Type B pancreatic cell (in vitro differentiated cells): Measurements from ENCODE around the gene TSEN2. TPM values are rescaled to one million over a fixed set of nuclear protein-coding genes. Genes with fewer than 3 reads are reported as not detected.

ENCODE experiments used
- DNase-seq: peaks from one replicate; pipeline ENCODE4 v3.0.0; 2021; ENCODE audit warnings: mixed read lengths; ENCODE audit not compliant: unreplicated experiment; ENCODE audit errors: extremely low spot score
- H3K27ac Mint-ChIP-seq: 2 replicates; pipeline ENCODE4 v1.8.0; 2021; ENCODE audit warnings: mild to moderate bottlenecking, mixed read lengths
- H3K27me3 Mint-ChIP-seq: 2 replicates; pipeline ENCODE4 v1.8.0; 2021; ENCODE audit warnings: mixed read lengths
- H3K36me3 Mint-ChIP-seq: 2 replicates; pipeline ENCODE4 v1.8.0; 2021; ENCODE audit warnings: mixed read lengths
- H3K4me1 Mint-ChIP-seq: one replicate; pipeline ENCODE4 v1.8.0; 2021; ENCODE audit warnings: mixed read lengths; ENCODE audit not compliant: unreplicated experiment
- H3K4me3 Mint-ChIP-seq: 2 replicates; pipeline ENCODE4 v1.8.0; 2021; ENCODE audit warnings: mild to moderate bottlenecking, mixed read lengths
- H3K9me3 Mint-ChIP-seq: 2 replicates; pipeline ENCODE4 v1.8.0; 2021; ENCODE audit warnings: mixed read lengths
- total RNA-seq: library from RNA; stranded (reverse); gene quantifications from 2 replicates; pipeline ENCODE4 v1.2.1, GENCODE V29; 2021; ENCODE audit warnings: low replicate concordance
- TF ChIP-seq, protein P1 (sequence below): fragments of 200-600 bp; sonication (generic); conservative IDR thresholded peaks from 2 replicates; pipeline ENCODE4 v1.5.0; 2021; ENCODE audit warnings: antibody characterized with exemption, mild to moderate bottlenecking

TSEN2 gene
- total RNA-seq, 1 donor from 2014 or later, result 27.7 TPM

GRCh38 chr3:12489368-12489767 lies 5.1 kb downstream of the TSEN2 start:
- no peaks in the 10 kb centered on the region for H3K27me3 Mint-ChIP-seq
- TF ChIP-seq, protein P1, sequence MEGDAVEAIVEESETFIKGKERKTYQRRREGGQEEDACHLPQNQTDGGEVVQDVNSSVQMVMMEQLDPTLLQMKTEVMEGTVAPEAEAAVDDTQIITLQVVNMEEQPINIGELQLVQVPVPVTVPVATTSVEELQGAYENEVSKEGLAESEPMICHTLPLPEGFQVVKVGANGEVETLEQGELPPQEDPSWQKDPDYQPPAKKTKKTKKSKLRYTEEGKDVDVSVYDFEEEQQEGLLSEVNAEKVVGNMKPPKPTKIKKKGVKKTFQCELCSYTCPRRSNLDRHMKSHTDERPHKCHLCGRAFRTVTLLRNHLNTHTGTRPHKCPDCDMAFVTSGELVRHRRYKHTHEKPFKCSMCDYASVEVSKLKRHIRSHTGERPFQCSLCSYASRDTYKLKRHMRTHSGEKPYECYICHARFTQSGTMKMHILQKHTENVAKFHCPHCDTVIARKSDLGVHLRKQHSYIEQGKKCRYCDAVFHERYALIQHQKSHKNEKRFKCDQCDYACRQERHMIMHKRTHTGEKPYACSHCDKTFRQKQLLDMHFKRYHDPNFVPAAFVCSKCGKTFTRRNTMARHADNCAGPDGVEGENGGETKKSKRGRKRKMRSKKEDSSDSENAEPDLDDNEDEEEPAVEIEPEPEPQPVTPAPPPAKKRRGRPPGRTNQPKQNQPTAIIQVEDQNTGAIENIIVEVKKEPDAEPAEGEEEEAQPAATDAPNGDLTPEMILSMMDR, result no peak
- peaks cover 28% of the 10 kb centered on the region for H3K4me1 Mint-ChIP-seq
- peaks cover 14% of the 10 kb centered on the region for H3K36me3 Mint-ChIP-seq
- no peak overlapping the region for H3K4me3 Mint-ChIP-seq
- DNase-seq, result no peak
- no peak overlapping the region for H3K27ac Mint-ChIP-seq
- no peaks in the 10 kb centered on the region for H3K9me3 Mint-ChIP-seq

- H3K9me3 Mint-ChIP-seq, result no peaks in the 10 kb centered on the region
- no peak overlapping the region for H3K27ac Mint-ChIP-seq
- H3K4me3 Mint-ChIP-seq, result no peak overlapping the region
These were observed 5.6 kb downstream of the TSEN2 start for GRCh38 chr3:12489832-12490231.

GRCh38 chr3:12490547-12490946 lies 6.3 kb downstream of the TSEN2 start:
- Mint-ChIP-seq H3K27me3 (no peaks in the 10 kb centered on the region), H3K4me1 (peaks cover 18% of the 10 kb centered on the region), H3K9me3 (no peaks in the 10 kb centered on the region), H3K36me3 (peaks cover 14% of the 10 kb centered on the region), H3K27ac (no peak overlapping the region), H3K4me3 (no peak overlapping the region)
- no peak for DNase-seq
- TF ChIP-seq, protein P1, result no peak

More at GRCh38 chr3:12489832-12490231, 5.6 kb downstream of the TSEN2 start:
- TF ChIP-seq, protein P1, result no peak
- peaks cover 24% of the 10 kb centered on the region for H3K4me1 Mint-ChIP-seq
- no peaks in the 10 kb centered on the region for H3K27me3 Mint-ChIP-seq
- DNase-seq, result no peak
- peaks cover 14% of the 10 kb centered on the region for H3K36me3 Mint-ChIP-seq

GRCh38 chr3:12495749-12496452 lies 11.6 kb downstream of the TSEN2 start:
- Mint-ChIP-seq H3K9me3 (no peaks in the 10 kb centered on the region), H3K4me3 (no peak overlapping the region), H3K27me3 (no peaks in the 10 kb centered on the region), H3K27ac (no peak overlapping the region), H3K36me3 (peaks cover 32% of the 10 kb centered on the region), H3K4me1 (no peaks in the 10 kb centered on the region)
- TF ChIP-seq, protein P1, result no peak
- DNase-seq, result no peak

DNA sequence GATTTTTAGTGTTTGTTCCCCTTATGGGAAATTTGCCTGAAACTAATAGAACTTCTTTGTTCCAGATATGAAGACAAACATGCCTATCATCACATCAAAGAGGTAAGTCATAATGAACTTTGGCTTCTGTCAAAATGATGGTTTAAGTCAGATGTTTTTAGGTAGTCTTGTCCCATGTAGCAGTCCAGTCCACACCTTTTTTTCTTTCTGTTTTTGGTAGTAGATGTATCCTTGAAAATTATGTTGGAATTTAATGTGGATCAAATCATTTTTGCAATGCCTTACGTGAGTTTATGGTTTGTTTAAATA lies 12.1 kb downstream of the TSEN2 start:
- Mint-ChIP-seq H3K36me3 (peaks cover 36% of the 10 kb centered on the region), H3K27me3 (no peaks in the 10 kb centered on the region), H3K27ac (no peak overlapping the region), H3K9me3 (no peaks in the 10 kb centered on the region), H3K4me1 (no peaks in the 10 kb centered on the region), H3K4me3 (no peak overlapping the region)
- no peak for DNase-seq
- TF ChIP-seq, protein P1, result no peak
